Iris pigment epithelial cell (primary cell): Measurements from ENCODE around the gene ADAMTSL1.
"Not testable (repeated sequence)": the region's sequence is repeated elsewhere in the genome, so short reads cannot be mapped to it uniquely, and the experiment has no call there.

ENCODE experiments used
- DNase-seq: peaks from one replicate; pipeline ENCODE4 v3.0.0-alpha.2; 2011; ENCODE audit warnings: low read depth

ADAMTSL1 gene

DNA sequence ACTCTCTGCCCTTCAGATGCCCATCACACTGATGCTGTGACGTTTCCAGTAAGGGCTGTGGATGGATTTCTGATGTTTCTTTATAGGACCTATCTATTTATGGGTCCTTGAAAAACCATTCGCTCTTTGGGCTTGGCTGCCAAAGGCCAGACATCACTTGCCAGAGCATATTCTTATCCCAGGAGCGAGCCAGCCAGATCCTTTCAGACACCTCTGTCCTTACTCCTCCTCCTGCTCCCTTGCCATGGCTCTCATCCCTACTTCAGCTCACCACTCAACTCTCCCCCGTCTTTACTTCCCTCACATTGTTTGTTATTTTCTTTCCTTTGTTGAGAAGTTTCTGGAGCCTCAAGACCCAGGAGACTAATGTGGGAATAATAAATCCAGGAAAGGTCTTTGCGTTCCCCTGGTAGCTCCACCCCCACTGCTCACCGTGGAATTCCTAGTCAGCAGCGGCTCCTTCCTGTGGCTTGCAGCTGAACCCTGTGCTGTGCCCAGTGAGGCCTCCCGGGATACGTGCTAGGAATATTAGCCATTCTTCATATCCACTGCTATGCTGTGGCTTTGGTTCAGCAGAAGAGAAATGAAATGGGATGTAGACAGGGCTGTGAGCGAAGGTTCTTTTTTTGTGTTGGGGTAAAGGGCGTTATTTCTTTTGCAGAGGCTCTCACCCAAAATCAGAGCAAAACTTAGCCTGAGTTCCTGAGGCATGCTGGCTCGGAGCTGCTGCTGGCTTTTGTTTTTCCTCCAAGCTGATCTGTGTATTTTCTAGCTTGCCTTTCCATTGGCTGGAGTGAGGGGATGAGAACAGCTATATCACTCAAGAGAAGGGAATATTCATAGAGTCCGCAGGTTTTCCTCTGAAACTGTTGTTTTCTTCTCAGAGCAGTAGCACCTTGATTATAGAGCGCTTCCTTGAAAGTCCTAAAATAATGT is 387.9 kb downstream of the ADAMTSL1 start:
- peak; percentile 65 for DNase-seq

DNA sequence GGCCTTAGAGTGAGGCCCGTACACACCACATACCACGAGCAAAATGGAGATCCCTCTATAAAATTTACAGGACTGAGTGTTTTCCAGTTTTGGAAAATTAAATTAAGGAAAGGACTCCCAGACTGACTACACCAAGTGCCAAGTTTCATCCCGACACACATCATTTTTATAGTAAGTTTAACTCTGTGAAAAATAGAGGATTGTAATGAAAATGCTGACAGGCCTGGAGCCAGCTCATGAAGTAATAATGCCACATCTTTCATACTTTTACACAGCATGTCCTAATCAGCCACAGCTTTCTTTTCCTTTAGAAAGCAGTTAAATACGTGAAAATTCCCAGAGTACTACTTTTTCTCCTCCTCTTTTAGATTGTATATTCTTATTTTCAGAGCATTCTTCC is 389.8 kb downstream of the ADAMTSL1 start:
- DNase-seq = no peak

- DNase-seq = no peak
Measured at GRCh38 chr9:18864516-18864915, 390.6 kb downstream of the ADAMTSL1 start.

DNA sequence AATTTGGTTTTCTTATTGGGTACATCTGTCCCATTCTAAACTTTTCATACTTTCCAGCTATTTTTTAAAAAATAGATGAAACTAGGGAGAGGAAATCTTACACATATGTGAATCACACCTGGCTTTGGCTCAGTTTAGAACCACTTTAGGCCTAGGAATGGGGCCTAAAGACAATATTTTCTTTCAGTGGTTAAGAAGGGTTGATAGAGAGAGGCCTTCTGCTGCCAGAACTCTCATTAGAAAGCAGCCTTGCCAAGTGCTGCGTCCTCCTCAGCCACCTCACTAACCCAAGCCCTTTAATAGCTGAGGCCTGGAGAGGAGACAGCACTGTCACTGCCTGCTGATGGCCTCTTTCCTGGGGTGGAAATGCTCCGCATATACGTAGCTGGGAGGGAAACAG is 391.6 kb downstream of the ADAMTSL1 start:
- no peak for DNase-seq

DNA sequence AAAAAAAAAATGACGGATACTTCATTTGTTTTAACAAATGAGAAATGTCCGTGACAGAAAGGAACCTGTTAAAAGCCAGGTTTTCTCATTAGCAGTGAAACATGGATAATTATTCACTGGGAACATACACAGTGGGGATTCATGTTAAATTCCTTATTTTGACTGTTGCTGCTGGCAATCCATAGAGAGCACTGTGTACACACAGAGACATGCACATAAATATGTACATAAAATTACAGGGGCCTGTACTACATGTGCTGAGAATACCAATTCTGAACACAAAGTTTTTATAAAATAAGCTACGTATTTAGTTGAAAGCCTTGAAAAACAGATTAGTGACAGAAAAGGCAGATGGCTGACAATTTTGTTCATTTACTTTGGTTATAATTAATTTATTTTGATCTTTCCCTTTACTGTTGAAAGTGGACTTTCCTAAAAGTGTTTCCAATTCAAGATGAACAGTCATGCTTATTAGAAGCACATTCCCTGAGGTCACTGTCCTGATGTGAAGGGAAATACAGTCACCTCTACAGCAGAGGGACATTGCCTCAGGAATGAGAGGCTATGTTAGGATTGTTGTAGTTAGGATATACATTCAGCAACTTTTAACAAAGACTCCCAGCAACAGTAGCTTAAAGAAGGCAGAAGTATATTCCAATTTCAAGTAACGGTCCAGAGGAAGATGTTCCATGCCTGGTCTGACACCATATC is 392.3 kb downstream of the ADAMTSL1 start:
- no peak for DNase-seq

DNA sequence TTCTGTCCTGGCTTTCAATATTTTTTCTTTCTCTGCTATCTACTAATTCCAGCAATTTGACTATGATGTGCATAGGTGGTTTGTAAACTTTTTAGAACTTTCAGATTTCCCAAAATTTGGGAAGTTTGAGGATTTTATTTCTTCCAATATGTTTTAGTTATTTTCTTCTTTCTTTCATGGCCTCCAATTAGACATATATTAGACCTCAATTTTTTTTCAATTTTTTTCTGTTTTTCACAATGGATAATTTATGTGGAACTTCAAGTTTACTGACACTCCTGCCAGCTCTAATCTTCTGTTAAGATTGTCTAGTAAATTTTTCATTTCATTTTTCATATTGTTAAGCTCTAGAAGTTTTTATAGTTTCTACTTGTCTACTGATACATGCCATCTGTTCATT is 395.8 kb downstream of the ADAMTSL1 start:
- no peak for DNase-seq

DNA sequence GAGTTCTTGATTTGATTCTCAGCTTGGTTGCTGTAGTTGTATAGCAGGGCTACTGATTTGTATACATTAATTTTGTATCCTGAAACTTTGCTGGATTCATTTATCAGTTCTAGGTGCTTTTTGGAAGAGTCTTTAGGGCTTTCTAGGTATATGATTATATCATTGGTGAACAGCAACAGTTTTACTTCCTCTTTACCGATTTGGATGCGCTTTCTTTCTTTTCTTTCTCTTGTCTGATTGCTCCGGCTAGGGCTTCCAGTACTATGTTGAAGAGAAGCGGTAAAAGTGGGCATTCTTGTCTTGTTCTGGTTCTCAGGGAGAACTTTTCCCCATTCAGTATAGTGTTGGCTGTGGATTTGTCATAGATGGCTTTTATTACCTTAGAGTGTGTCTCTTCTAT is 400.1 kb downstream of the ADAMTSL1 start:
- no peak for DNase-seq

- DNase-seq = not testable (repeated sequence)
Measured at GRCh38 chr9:18874990-18875389, 401.0 kb downstream of the ADAMTSL1 start.

- DNase-seq = no peak
Measured at GRCh38 chr9:18877984-18878383, 404.0 kb downstream of the ADAMTSL1 start.

GRCh38 chr9:18881758-18882157 is 407.8 kb downstream of the ADAMTSL1 start:
- DNase-seq = no peak

DNA sequence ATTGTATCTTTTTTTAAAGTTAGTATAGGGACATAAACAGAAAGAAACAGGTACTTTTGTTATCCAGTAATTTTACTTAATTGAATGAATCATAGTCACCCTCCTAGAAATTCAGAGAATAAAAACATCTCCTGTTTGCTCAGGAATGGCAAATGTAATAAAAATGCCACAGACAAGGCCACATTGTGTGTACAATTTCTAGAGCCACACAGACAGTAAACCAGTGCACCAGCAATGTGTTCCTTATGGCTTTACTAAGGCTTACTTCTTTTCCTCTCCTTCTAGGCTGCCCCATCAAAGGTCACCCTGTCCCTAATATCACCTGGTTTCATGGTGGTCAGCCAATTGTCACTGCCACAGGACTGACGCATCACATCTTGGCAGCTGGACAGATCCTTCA is 413.6 kb downstream of the ADAMTSL1 start:
- no peak for DNase-seq

- DNase-seq = peak; percentile 46
Measured at GRCh38 chr9:18888290-18888689, 414.3 kb downstream of the ADAMTSL1 start.

GRCh38 chr9:18889550-18889949 is 415.6 kb downstream of the ADAMTSL1 start:
- DNase-seq = no peak

- peak; percentile 86 for DNase-seq
Measured at GRCh38 chr9:18890372-18890771, 416.4 kb downstream of the ADAMTSL1 start.

DNA sequence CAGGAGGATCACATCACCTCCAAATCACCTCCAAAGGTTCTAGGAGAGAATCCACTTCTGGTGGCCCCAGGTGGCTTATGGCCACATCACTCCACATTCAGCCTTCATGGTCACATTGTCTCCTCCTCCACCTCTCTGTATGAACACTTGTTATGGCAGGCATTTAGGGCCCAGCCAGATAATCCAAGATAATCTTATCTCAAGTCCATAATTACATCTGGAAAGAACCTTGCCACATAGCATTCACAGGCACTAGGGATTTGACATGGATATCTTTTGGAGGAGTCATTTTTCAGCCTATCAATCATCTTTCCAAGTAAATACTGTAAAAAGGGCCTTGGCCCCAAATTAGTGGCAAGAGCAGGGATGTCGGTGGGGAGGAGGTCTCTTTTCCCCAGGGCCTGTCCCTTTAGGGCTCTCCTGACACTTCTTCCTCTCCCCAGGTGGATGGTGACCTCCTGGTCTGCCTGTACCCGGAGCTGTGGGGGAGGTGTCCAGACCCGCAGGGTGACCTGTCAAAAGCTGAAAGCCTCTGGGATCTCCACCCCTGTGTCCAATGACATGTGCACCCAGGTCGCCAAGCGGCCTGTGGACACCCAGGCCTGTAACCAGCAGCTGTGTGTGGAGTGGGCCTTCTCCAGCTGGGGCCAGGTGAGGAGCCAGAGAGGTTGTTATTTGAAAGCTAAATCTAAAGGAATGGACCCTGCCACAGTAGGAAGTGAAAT is 418.2 kb downstream of the ADAMTSL1 start:
- DNase-seq = no peak

GRCh38 chr9:18893046-18893445 is 419.1 kb downstream of the ADAMTSL1 start:
- no peak for DNase-seq

- DNase-seq = peak; percentile 10
Measured at GRCh38 chr9:18893491-18893890, 419.5 kb downstream of the ADAMTSL1 start.

DNA sequence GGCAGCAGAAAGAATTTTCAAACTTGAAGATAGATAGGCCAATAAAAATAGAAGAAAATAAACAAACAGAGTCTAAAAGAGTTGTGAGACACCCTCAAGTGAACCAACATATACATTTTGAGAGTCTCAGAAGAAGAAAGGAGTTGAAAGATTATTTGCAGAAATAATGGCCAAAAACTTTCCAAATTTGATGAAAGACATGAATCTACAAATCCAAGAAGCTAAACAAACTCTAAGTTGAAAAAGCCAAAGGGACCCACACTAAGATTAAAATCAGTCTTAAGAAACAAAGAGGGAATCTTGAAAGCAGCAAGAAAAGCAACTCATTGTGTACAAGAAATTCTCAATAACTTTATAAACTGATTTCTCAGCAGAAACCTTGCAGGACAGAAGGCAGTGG is 422.1 kb downstream of the ADAMTSL1 start:
- no peak for DNase-seq

GRCh38 chr9:18896531-18897179 is 422.7 kb downstream of the ADAMTSL1 start:
- peak; percentile 68 for DNase-seq

- no peak for DNase-seq
Measured at GRCh38 chr9:18903450-18903849, 429.5 kb downstream of the ADAMTSL1 start.

- DNase-seq = peak; percentile 85
Measured at GRCh38 chr9:18905028-18905882, 431.3 kb downstream of the ADAMTSL1 start.
